ENCODE results near the gene GPRC5C. TPM values are rescaled to one million over a fixed set of nuclear protein-coding genes. Genes with fewer than 3 reads are reported as not detected.

GPRC5C gene
- total and polyA plus RNA-seq, 2 of the 13 experiments (the other 11 are each of a cell fraction or from before 2014, with no cell fraction given): 85.6 to 300 TPM

- no peak for TF ChIP-seq ZNF138 (CRISPR knock-in tag; IDR thresholded peaks at IDR 0.05; ENCODE audit: low read depth)
- 12% methylated on average over 9 of the region's 9 CpGs for WGBS (ENCODE audit: low lambda C conversion rate)
- Histone ChIP-seq H2AFZ (ENCODE audit: low read length) (no peak overlapping the region), H4K20me1 (ENCODE audit: insufficient read depth, low read length) (no peaks in the 10 kb centered on the region), H3K36me3 (replicated peaks in 1 of 2; ENCODE audit: control insufficient read depth in 1 of 2, insufficient read depth in 2 of 2, low read length in 2 of 2) (no peaks in the 10 kb centered on the region), H3K27ac (ENCODE audit: extremely low read length, insufficient read depth, low read length) (no peak overlapping the region), H3K4me1 (ENCODE audit: insufficient read depth, low read length) (no peaks in the 10 kb centered on the region), H3K4me2 (ENCODE audit: low read depth, low read length) (no peak overlapping the region), H3K4me3 (replicated peaks in 1 of 3; ENCODE audit: insufficient read depth in 1 of 3, low read depth in 2 of 3, low read length in 3 of 3) (no peak overlapping the region), H3K9me3 (ENCODE audit: low read length) (no peaks in the 10 kb centered on the region), H3K27me3 (ENCODE audit: control insufficient read depth in 1 of 2, insufficient read depth in 2 of 2, low read length in 2 of 2) (peaks cover 9 to 39% of the 10 kb centered on the region in 2 experiments; a peak in 4 of 5 replicates), H3K9ac (ENCODE audit: insufficient read depth, low read depth, low read length) (no peak overlapping the region), H3K79me2 (ENCODE audit: insufficient read depth, low read length) (no peaks in the 10 kb centered on the region)
- BruUV-seq (replicated peaks): no TSS peak
- no peak for ATAC-seq
- POLR2A ChIA-PET: no interaction called here
- no peak for DNase-seq (ENCODE audit: low spot score)
- in situ Hi-C loops (cut with HindIII; ENCODE audit: extremely low pct_ligation_motif_present, low pct_unique_long_range_greater_than_20kb) (no loop called here), intact Hi-C loops (cut with micrococcal nuclease; ENCODE audit: unreplicated experiment) (no loop called here)
- no peak for FAIRE-seq
- CTCF ChIA-PET (ENCODE audit: low intra/inter-chr PET ratio, low total read pairs): no interaction called here
Measured at GRCh38 chr17:74485022-74485743, 53.3 kb downstream of the GPRC5C start.

GRCh38 chr17:74485841-74486240 lies 54.0 kb downstream of the GPRC5C start:
- no peaks in the 10 kb centered on the region for H4K20me1 ChIP-seq (ENCODE audit: insufficient read depth, low read length)
- ATAC-seq (no peak), DNase-seq (ENCODE audit: low spot score) (no peak), FAIRE-seq (no peak)
- no peak overlapping the region for H3K9ac ChIP-seq (ENCODE audit: insufficient read depth, low read depth, low read length)
- peaks cover 6 to 37% of the 10 kb centered on the region in 2 experiments; a peak in 4 of 5 replicates for H3K27me3 ChIP-seq (ENCODE audit: control insufficient read depth in 1 of 2, insufficient read depth in 2 of 2, low read length in 2 of 2)
- H3K27ac ChIP-seq (ENCODE audit: extremely low read length, insufficient read depth, low read length): no peak overlapping the region
- no peak overlapping the region for H2AFZ ChIP-seq (ENCODE audit: low read length)
- H3K79me2 ChIP-seq (ENCODE audit: insufficient read depth, low read length): no peaks in the 10 kb centered on the region
- H3K4me3 ChIP-seq (replicated peaks in 1 of 3; ENCODE audit: insufficient read depth in 1 of 3, low read depth in 2 of 3, low read length in 3 of 3): no peak overlapping the region
- no TSS peak for BruUV-seq (replicated peaks)
- no peaks in the 10 kb centered on the region for H3K4me1 ChIP-seq (ENCODE audit: insufficient read depth, low read length)
- no peak overlapping the region for H3K4me2 ChIP-seq (ENCODE audit: low read depth, low read length)
- CTCF ChIA-PET (ENCODE audit: low intra/inter-chr PET ratio, low total read pairs): no interaction called here
- POLR2A ChIA-PET: no interaction called here
- WGBS (ENCODE audit: low lambda C conversion rate): 49% methylated on average over 4 of the region's 5 CpGs
- no peaks in the 10 kb centered on the region for H3K9me3 ChIP-seq (ENCODE audit: low read length)
- in situ Hi-C loops (cut with HindIII; ENCODE audit: extremely low pct_ligation_motif_present, low pct_unique_long_range_greater_than_20kb) (no loop called here), intact Hi-C loops (cut with micrococcal nuclease; ENCODE audit: unreplicated experiment) (no loop called here)
- H3K36me3 ChIP-seq (replicated peaks in 1 of 2; ENCODE audit: control insufficient read depth in 1 of 2, insufficient read depth in 2 of 2, low read length in 2 of 2): no peaks in the 10 kb centered on the region
- TF ChIP-seq ZNF10 (CRISPR knock-in tag; IDR thresholded peaks at IDR 0.05; ENCODE audit: borderline replicate concordance, low read depth): no peak
- no peak for TF ChIP-seq MIXL1 (CRISPR knock-in tag; IDR thresholded peaks at IDR 0.05)
- TF ChIP-seq ERF (CRISPR knock-in tag; IDR thresholded peaks at IDR 0.05): no peak
- no peak for TF ChIP-seq ARNT2 (CRISPR knock-in tag; IDR thresholded peaks at IDR 0.05; ENCODE audit: low read depth)
- TF ChIP-seq TBL1XR1 (IDR thresholded peaks at IDR 0.05; ENCODE audit: borderline replicate concordance, low read length, partially characterized antibody): no peak
- TF ChIP-seq, protein P1, sequence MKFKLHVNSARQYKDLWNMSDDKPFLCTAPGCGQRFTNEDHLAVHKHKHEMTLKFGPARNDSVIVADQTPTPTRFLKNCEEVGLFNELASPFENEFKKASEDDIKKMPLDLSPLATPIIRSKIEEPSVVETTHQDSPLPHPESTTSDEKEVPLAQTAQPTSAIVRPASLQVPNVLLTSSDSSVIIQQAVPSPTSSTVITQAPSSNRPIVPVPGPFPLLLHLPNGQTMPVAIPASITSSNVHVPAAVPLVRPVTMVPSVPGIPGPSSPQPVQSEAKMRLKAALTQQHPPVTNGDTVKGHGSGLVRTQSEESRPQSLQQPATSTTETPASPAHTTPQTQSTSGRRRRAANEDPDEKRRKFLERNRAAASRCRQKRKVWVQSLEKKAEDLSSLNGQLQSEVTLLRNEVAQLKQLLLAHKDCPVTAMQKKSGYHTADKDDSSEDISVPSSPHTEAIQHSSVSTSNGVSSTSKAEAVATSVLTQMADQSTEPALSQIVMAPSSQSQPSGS (CRISPR knock-in tag; IDR thresholded peaks at IDR 0.05): no peak
- no peak for TF ChIP-seq RARG (CRISPR knock-in tag; IDR thresholded peaks at IDR 0.05; ENCODE audit: low read depth)
- TF ChIP-seq SIN3B (IDR thresholded peaks at IDR 0.05; ENCODE audit: low read length): no peak
- TF ChIP-seq ZNF605 (CRISPR knock-in tag; IDR thresholded peaks at IDR 0.05): no peak
- TF ChIP-seq DMTF1 (CRISPR knock-in tag; IDR thresholded peaks at IDR 0.05): no peak
- TF ChIP-seq FOSL1 (CRISPR knock-in tag; IDR thresholded peaks at IDR 0.05; ENCODE audit: borderline replicate concordance): no peak
- no peak for TF ChIP-seq SKIL (CRISPR knock-in tag; IDR thresholded peaks at IDR 0.05; ENCODE audit: borderline replicate concordance)

All from HepG2 (cell line).